Activated CD8-positive, alpha-beta memory T cell treated with anti-CD3 and anti-CD28 coated beads, Interleukin-2, amount 50 U/mL, for 4 hours (primary cell): ENCODE results near the gene MYO18B.

ENCODE experiments used
- DNase-seq: peaks from one replicate; pipeline ENCODE4 v3.0.0-alpha.2; 2020

MYO18B gene

GRCh38 chr22:25751174-25751581 is 9.2 kb downstream of the MYO18B start:
- no peak for DNase-seq

DNA sequence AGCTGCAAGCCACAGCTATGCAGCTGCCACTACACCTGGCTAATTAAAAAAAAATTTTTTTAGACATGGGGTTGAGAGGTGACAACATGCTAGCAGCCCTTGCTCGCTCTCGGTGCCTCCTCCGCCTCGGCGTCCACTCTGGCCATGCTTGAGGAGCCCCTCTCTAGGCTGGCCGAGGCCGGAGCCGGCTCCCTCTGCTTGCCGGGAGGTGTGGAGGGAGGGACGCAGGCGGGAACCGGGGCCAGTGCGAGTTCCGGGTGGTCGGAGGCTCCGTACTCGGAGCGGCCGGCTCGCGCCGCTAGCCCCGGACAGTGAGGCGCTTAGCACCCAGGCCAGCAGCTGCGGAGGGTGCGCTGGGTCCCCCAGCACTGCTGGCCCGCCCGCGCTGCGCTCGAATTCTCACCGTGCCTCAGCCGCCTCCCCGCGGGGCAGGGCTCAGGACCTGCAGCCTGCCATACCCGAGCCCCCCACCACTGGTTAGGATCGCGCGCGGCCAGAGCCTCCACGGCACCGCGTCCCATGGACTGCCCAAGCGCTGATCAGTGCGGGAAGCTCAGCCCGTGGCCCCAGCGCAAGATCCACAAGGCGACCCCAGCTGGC is 10.7 kb downstream of the MYO18B start:
- no peak for DNase-seq

GRCh38 chr22:25753252-25753651 is 11.3 kb downstream of the MYO18B start:
- DNase-seq, result no peak

DNA sequence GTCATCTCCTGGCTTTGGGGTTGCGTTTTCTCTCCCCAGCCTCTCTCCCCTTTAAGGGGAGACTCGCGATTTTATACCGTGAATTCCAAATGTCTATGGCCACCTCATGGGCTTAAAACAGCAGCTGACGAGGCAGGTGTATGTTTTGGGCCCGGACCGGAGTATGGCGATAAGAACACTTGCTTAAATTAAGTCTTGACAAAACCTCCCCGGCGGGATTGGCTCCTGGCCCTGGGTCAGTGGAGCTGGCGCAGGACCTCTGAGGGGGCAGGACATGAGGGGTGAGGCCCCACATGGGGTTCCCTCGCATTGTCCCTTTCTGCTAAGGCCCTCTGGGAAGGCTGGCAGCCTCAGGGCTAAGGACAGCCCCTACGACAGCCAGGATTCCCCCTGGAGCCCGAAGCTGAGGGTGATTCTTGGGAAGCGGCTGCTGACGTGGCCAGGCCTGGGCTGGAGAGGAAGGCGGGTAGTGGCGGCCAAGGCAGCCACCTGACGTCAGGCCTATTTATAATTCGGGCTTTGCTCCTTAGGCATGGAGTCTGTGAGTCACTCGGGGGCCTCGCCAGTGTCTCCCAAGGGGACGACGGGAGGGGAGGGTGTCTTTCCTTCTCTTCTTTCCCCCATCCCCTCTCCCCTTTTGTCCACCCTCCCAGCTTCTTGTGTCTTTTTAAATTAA is 12.7 kb downstream of the MYO18B start:
- no peak for DNase-seq

GRCh38 chr22:25757686-25758085 is 15.7 kb downstream of the MYO18B start:
- DNase-seq, result no peak

DNA sequence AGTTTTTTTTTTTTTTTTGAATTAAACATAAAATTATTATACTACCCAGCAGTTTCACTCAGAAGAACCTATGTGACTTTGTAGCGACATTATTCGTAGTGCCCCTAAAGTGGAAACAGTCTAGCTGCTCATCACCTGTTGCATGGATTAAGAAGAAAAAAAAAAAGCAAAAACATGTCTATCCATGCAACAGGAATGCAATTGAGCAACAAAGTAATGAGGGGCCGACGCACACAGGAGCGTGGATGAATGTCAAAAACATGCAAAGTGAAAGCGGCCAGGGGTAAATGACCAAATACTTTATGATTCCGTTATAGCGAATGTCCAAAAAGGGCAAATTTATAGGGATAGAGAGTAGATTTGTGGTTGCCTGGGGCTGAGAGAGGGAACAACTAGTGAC is 16.3 kb downstream of the MYO18B start:
- no peak for DNase-seq

- no peak for DNase-seq
Observed at GRCh38 chr22:25759825-25760231, 17.8 kb downstream of the MYO18B start.

DNA sequence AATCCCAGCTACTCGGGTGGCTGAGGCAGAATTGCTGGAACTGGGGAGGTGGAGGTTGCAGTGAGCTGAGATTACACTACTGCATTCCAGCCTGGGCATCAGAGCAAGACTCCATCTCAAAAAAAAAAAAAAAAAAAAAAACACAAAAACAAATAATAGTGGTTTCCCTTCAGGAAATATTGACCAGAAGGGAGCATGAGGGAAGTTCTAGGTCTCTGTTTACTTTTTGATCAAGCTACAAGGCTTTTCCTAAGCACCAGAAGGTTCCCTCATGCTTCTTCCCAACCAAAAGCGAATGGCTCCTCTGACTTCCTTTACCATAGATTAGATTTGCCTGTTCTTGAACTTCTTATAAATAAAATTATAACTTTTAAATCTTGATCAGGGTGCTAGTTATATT is 18.3 kb downstream of the MYO18B start:
- DNase-seq, result no peak

DNA sequence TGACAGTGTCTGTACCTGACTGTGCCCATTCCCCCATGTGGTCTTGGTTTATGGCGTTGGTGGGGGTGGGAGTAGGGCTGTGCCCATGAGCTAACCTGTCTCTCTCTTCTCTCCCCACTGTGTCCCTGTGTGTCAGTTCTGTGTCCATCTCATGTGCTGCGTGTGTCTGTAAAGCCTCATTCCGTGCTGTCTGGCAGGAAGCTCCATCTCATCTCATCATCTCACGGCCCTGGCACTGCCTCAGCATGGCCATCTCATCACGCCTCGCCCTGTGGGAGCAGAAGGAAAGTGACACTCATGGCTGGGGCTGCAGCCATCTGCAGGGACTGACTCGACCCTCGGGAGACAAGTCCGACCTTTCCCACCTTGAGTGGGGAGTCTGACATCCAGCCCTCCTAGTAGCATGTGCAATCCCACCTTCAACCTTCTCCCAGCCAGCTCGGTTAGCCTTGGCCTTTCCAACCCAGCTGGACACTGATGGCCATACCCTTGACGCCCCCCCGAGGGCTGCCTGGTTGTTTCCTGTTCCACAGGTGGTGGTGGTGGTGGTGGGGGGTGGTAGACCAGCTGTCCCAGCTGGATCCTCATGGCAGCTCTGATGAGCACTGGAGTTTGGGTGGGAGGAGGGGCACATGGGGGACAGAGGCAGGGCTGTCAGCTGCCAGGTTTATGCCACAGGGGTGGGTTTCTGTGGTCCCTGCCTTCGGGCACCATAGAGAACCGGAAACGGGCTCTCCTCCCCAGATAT is 19.0 kb downstream of the MYO18B start:
- no peak for DNase-seq

GRCh38 chr22:25762147-25762546 is 20.2 kb downstream of the MYO18B start:
- DNase-seq, result no peak

DNA sequence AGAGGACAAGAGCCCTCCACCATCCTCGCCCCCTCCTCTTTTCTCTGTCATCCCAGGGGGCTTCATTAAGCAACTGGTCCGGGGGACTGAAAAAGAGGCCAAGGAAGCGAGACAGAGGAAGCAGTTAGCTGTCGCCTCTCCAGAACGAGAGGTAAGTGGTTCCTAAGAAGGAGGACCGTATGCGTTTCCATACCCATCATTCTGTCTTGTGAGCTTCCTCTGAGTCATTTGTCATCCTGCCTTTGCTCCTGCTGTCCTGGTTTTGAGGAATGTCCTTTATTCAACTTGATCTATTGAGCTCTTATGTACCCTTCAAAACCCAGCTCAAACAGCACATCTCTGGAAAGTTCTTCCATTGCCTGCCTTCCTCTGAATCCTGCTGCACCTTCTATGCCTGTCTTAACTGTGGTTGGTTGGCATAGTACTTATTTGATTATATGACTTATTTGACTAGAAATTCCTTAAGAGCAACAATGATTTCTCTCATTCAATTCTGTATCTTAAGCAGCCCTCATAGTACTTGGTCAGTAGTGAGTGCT is 21.3 kb downstream of the MYO18B start:
- no peak for DNase-seq

- no peak for DNase-seq
Observed at GRCh38 chr22:25764270-25765015, 22.5 kb downstream of the MYO18B start.

- DNase-seq, result no peak
Observed at GRCh38 chr22:25765016-25765367, 23.0 kb downstream of the MYO18B start.

DNA sequence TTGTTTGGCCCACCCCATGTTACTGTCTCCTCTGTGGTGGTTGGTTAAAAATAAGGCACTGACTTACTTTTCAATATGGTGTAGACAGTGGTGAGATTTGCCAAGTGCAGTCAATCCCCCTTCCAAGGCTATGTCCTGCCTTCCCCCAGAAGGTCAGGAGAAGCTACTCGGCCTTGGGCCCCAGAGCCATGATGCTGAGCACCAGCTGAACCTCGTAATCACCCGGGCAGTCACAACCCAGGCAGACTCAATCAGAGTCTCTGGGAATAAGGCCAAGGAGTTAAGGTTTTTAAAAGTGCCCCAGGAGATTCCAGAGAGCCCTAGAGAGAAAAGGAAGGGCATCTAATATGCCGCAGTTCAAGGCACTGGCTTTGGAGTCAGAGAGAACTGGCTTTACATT is 23.8 kb downstream of the MYO18B start:
- DNase-seq, result no peak

DNA sequence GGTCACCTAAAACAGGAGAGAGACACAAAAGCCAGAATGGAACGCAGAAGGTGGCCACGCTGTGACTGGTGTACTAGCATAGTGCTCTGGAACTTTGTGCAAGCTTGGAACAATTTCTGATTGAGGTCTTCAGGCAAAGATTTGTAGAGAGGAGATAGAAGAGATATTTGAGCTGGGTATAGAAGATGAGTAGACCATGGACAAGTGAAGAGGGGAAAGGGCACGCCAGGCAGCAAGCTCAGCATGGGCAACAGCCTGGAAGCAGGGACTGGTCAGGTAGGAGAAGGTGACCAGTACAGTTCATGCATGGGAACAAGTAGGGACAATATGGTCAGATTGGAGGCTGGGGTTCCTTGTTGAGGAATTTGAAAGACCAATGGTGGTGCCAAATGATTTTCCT is 24.4 kb downstream of the MYO18B start:
- DNase-seq, result no peak

- no peak for DNase-seq
Observed at GRCh38 chr22:25770333-25770732, 28.3 kb downstream of the MYO18B start.

DNA sequence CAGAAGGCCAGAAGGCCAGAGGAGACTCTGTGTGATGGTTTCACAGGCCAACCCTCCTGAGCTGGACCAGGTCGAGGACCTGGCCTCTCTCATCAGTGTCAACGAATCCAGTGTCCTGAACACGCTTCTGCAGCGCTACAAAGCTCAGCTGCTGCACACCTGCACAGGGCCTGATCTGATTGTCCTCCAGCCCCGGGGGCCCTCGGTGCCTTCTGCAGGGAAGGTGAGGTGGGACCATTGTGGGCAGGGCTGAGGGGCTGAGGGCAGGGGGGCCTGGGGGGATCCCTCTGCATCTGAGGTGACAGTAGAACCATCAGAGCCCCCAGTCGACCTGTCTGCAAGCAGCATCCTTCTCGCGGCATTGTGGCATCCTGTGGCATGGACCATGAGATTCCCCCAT is 30.3 kb downstream of the MYO18B start:
- no peak for DNase-seq

DNA sequence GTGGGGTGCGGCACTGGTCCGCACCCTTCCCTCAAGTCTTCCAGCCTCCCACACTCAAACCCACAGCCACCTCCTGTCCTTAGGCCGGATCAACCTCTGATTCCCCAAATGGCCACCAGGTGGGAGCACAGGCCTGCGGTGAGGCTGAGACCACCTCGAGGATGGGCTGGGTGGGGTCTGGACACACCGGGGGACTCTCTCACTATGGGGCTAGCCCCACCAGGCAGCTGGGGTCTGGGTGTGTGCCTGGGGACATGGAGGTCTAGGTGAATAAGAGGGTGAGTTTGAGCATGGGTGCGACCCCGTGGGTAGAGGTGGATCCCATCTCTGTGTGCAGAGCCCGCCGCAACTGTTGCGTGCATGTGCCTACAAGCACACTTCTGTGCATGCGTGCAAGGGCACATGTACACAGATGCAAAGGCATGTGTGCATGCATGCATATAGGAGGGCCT is 32.6 kb downstream of the MYO18B start:
- no peak for DNase-seq

GRCh38 chr22:25775531-25775930 is 33.5 kb downstream of the MYO18B start:
- no peak for DNase-seq

DNA sequence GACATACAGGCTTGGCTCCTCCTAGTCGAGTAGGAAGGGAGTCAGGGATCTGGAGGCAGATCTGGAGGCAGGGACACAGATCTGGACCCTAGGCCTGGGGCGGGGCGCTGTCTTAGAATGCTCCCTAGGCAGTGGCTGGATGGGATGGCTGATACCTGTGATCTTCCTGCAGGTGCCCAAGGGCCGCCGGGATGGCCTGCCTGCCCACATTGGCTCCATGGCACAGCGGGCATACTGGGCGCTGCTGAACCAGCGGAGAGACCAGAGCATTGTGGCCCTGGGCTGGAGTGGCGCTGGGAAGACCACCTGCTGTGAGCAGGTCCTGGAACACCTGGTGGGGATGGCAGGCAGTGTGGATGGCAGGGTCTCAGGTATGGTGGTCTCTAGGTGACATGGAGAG is 35.4 kb downstream of the MYO18B start:
- no peak for DNase-seq

- no peak for DNase-seq
Observed at GRCh38 chr22:25777870-25778269, 35.9 kb downstream of the MYO18B start.

- DNase-seq, result no peak
Observed at GRCh38 chr22:25779426-25779825, 37.4 kb downstream of the MYO18B start.

DNA sequence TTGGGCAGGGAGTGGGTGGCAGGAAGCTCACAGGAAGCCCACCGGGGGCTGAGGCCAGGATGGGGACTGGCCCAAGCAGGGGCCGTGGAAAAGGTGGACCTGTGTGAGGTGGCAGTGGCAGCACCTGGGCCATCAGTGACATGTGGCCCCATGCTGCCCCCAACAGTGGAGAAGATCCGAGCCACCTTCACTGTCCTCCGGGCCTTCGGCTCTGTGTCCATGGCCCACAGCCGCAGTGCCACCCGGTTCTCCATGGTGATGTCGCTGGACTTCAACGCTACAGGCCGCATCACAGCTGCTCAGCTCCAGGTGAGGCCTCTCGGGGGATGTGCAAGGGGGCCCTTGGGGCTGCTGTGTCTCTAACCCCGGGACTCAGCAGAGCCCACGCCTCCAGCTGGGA is 37.9 kb downstream of the MYO18B start:
- DNase-seq, result no peak
